NT2/D1 (cell line): ENCODE results near the gene CACNA2D2.

Experiments used
- SUZ12 ChIP-seq: IDR thresholded peaks from 2 replicates; pipeline ENCODE4 v1.6.1; 2011; ENCODE audit not compliant: insufficient read length, insufficient read depth; ENCODE audit errors: extremely low read depth
- YY1 ChIP-seq: IDR thresholded peaks from 2 replicates; pipeline ENCODE4 v1.6.1; 2011; ENCODE audit not compliant: insufficient read length, insufficient read depth
- ZNF274 ChIP-seq: IDR thresholded peaks from 2 replicates; pipeline ENCODE4 v1.6.1; 2011; ENCODE audit warnings: mild to moderate bottlenecking, low read depth, low read length

- TF ChIP-seq SUZ12, result no peak
- no peak for TF ChIP-seq ZNF274
- no peak for TF ChIP-seq YY1
Measured at GRCh38 chr3:50459785-50460184, 43.6 kb downstream of the CACNA2D2 start.
